Immature natural killer cell (primary cell): Measurements from ENCODE around the gene SORCS2. TPM values are rescaled to one million over a fixed set of nuclear protein-coding genes. Genes with fewer than 3 reads are reported as not detected.

ENCODE experiments used
- DNase-seq, 3 donors: peaks; one replicate each; pipeline ENCODE4 v3.0.0; 2022; ENCODE audit warnings: mixed read lengths in 1 of 3
- H3K27ac Mint-ChIP-seq, 6 donors: one replicate each; pipeline ENCODE4 v1.8.0; 2020; ENCODE audit warnings: mixed read lengths in 6 of 6, mild to moderate bottlenecking in 5 of 6, inconsistent platforms in 4 of 6, moderate library complexity in 3 of 6
- H3K27me3 Mint-ChIP-seq, 3 donors: one replicate each; pipeline ENCODE4 v1.8.0; 2020 to 2021; ENCODE audit warnings: low read depth in 3 of 3, mild to moderate bottlenecking in 3 of 3, mixed read lengths in 3 of 3, moderate library complexity in 3 of 3, inconsistent platforms in 1 of 3
- H3K36me3 Mint-ChIP-seq, 3 donors: one replicate each; pipeline ENCODE4 v1.8.0; 2020; ENCODE audit warnings: mixed read lengths in 3 of 3, inconsistent platforms in 2 of 3, mild to moderate bottlenecking in 2 of 3
- H3K4me1 Mint-ChIP-seq, 2 donors: one replicate each; pipeline ENCODE4 v1.8.0; 2020; ENCODE audit warnings: inconsistent platforms in 2 of 2, mild to moderate bottlenecking in 2 of 2, mixed read lengths in 2 of 2, moderate library complexity in 1 of 2
- H3K4me3 Mint-ChIP-seq, 5 donors: one replicate each; pipeline ENCODE4 v1.8.0; 2020; ENCODE audit warnings: mild to moderate bottlenecking in 5 of 5, mixed read lengths in 5 of 5, inconsistent platforms in 3 of 5, moderate library complexity in 3 of 5
- H3K9me3 Mint-ChIP-seq, 6 donors: one replicate each; pipeline ENCODE4 v1.8.0; 2020; ENCODE audit warnings: mild to moderate bottlenecking in 6 of 6, mixed read lengths in 6 of 6, inconsistent platforms in 4 of 6, moderate library complexity in 3 of 6
- polyA plus RNA-seq, 3 donors: library from polyadenylated mRNA; unstranded; fragments of 300-500 nt; fragmentation: Illumina TruSeq; gene quantifications; one replicate each; pipeline ENCODE4 v1.2.3, GENCODE V29; 2021

The SORCS2 gene
- polyA plus RNA-seq, 3 donors from 2014 or later: 0.04 to 0.16 TPM; not detected in 1

DNA sequence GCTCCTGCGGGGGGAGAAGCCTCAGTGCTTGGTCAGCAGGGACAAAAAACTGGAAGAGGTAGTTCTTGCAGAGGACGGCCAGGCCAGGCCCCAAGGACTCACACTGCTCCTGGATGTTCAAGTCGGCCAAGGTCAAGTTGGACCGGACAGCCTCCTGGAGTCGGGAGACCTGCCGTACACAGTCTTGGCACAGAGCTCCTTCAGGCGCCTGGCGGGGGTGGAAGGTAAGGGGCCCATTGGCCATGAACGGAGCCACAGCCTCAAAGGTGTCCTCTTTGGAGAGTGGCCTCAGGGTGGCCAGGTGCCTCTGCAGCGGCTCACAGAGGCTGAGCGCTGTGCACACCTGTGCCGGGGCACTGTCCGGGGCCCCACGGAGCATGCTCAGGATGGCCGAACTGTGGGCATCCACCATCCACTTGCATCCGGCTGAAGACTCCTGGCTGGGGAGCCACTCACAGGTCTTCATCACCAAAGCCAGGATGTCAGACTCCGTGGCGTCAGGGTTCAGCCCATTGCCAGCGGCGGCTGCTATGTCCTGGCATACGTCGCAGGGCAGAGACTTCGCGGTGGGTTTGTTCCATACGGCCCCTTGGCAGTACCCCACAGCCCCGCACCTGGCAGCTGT lies 241.9 kb downstream of the SORCS2 start:
- Mint-ChIP-seq H3K27ac (no peak overlapping the region), H3K4me1 (peaks cover 14 to 20% of the 10 kb centered on the region in 2 donors), H3K4me3 (no peak overlapping the region), H3K9me3 (no peaks in the 10 kb centered on the region), H3K36me3 (peaks cover 0 to 2% (median 0%) of the 10 kb centered on the region in 3 donors), H3K27me3 (peaks cover 5 to 24% (median 24%) of the 10 kb centered on the region in 3 donors)
- DNase-seq: no peak

DNA sequence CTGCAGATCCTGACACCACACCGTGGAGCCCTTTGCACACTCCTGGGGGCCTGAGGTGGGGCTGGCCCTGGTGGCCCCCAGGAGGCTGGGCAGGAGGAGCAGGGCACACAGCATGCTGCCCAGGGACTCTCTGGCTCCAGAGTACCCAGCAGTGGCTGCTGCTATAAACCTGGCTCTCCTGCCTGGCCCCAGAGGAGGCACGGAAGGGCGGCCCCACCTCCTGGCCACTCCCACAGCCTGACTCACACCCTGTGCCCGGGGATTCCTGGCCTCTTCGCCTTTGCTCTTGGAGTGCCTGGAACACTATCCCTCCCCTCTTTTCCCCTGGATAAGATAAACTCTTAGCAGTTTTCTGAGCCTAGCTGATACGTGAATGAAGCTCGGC lies 242.4 kb downstream of the SORCS2 start, which contains the start of gene PSAPL1:
TSS of gene PSAPL1 (minus strand) at position 165 of the 385 bp plus-strand sequence. CDS start at position 114, 51 bp downstream.
- Mint-ChIP-seq H3K27me3 (peaks cover 5 to 26% (median 26%) of the 10 kb centered on the region in 3 donors), H3K4me3 (peak within 1 kb of the TSS; percentile 22 to 84 (median 72))

DNA sequence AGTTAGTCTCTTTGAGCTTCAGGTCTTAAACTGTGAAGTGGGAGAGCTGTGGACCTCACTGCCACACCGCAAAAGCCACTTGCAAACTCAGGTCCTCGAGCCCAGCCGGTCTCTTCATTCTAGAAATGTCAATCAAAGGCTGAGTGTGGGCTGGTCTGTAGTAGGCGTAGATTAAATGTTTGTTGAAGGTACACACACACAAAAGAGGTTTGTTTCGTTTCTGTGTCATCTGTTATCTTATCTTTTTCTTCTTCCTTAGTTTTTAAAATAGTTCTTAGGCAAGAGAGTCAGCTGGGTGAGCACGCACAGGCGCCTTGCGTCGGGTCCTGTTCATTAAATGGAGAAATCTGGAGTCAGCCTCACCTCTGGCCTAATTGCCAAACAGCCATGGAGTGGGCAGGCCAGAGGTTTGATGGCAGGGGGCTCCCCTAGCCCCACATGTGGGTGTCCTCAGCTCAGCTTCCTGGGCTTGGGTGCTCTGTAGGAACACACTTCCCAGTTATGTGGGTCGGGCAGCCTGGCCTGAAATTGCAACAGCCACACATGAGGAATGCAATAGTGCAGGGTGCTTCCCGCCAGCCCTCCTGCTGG lies 243.2 kb downstream of the SORCS2 start:
- Mint-ChIP-seq H3K4me3 (peak overlapping the region; percentile 22 to 84 (median 72)), H3K4me1 (peaks cover 14 to 21% of the 10 kb centered on the region in 2 donors), H3K27me3 (peaks cover 3 to 26% (median 22%) of the 10 kb centered on the region in 3 donors), H3K9me3 (no peaks in the 10 kb centered on the region), H3K36me3 (peaks cover 0 to 4% (median 0%) of the 10 kb centered on the region in 3 donors), H3K27ac (peak overlapping the region in 5 of 6 donors; percentile 29 to 80 (median 62))
- peak; percentile 69 to 79 (median 77) for DNase-seq

More for the DNA sequence above, 242.4 kb downstream of the SORCS2 start, which contains the start of gene PSAPL1:
- peak within 1 kb of the TSS in 5 of 6 donors; percentile 29 to 80 (median 62) for H3K27ac Mint-ChIP-seq
- H3K4me1 Mint-ChIP-seq: peaks cover 14 to 21% of the 10 kb centered on the region in 2 donors
- H3K36me3 Mint-ChIP-seq: peaks cover 0 to 4% (median 0%) of the 10 kb centered on the region in 3 donors
- no peak for DNase-seq
- no peaks in the 10 kb centered on the region for H3K9me3 Mint-ChIP-seq

DNA sequence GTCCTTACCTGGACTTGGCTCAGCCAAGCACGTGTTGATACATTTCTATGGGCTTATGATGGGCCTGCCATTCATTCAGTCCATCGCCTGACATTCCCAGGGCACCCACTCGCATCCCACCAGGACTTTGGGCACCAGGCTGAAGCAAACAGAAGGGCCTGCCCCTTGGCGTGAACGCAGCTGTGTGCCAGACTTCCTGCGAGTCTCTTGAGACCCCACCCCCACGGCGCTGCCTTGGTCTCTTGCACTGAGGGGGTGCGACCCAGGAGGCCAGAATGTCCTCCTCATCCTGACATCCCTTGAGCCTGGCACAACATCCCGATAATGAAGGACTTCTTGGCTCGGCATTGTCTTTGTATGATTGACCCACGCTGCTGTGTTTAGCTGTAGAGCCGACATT lies 243.9 kb downstream of the SORCS2 start:
- Mint-ChIP-seq H3K9me3 (no peaks in the 10 kb centered on the region), H3K27me3 (peaks cover 4 to 27% (median 25%) of the 10 kb centered on the region in 3 donors), H3K4me1 (peaks cover 14 to 21% of the 10 kb centered on the region in 2 donors), H3K27ac (no peak overlapping the region), H3K36me3 (peaks cover 0 to 4% (median 0%) of the 10 kb centered on the region in 3 donors), H3K4me3 (peak overlapping the region in 1 of 5 donors; percentile 10)
- DNase-seq: no peak

DNA sequence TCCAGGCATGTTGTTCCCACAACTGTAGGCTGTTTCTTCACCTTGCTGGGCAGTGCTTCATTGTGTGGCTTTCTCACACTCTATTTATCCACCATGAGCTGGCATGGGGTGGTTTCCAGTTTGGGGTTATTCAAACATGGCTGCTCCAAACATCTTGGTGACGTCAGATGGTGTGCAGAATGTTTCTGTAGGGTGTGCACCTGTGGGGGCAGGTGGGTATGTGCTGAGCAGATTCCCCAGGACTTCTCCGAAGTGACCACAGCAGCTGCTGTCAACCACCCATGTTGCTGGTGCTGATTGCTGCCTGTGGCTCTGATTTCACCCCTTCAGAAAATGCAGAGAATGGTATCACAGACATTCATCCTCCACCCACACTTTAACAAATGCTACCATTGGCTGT lies 247.4 kb downstream of the SORCS2 start:
- Mint-ChIP-seq H3K9me3 (peaks cover 0 to 3% (median 0%) of the 10 kb centered on the region in 6 donors), H3K27ac (no peak overlapping the region), H3K36me3 (peaks cover 0 to 5% (median 4%) of the 10 kb centered on the region in 3 donors), H3K4me3 (no peak overlapping the region), H3K4me1 (peaks cover 20 to 29% of the 10 kb centered on the region in 2 donors), H3K27me3 (peaks cover 12 to 39% (median 27%) of the 10 kb centered on the region in 3 donors)
- no peak for DNase-seq

DNA sequence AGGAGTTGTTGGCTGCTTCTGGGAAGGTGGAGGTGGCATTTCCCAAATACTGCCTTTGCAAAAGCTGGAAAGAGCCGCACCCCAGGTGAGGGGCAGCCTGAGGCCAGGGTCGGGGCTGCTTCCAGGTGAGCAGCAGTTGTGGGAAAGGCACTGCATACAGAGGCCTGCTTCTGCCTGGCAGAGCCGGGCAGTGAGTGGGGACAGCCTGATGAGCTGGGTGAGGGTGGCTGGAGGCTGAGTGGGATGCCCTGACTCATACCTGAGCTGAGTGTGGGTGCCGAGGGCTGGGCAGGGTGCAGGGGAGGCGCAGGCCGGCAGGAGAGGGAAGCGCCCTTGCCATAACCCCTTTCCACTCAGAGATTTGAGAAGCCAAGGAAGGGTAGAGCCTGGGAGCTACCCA lies 248.9 kb downstream of the SORCS2 start:
- Mint-ChIP-seq H3K9me3 (peaks cover 0 to 3% (median 0%) of the 10 kb centered on the region in 6 donors), H3K27me3 (peaks cover 12 to 34% (median 24%) of the 10 kb centered on the region in 3 donors), H3K4me3 (no peak overlapping the region), H3K27ac (no peak overlapping the region), H3K4me1 (peaks cover 7 to 15% of the 10 kb centered on the region in 2 donors), H3K36me3 (peaks cover 0 to 5% (median 4%) of the 10 kb centered on the region in 3 donors)
- DNase-seq: no peak

DNA sequence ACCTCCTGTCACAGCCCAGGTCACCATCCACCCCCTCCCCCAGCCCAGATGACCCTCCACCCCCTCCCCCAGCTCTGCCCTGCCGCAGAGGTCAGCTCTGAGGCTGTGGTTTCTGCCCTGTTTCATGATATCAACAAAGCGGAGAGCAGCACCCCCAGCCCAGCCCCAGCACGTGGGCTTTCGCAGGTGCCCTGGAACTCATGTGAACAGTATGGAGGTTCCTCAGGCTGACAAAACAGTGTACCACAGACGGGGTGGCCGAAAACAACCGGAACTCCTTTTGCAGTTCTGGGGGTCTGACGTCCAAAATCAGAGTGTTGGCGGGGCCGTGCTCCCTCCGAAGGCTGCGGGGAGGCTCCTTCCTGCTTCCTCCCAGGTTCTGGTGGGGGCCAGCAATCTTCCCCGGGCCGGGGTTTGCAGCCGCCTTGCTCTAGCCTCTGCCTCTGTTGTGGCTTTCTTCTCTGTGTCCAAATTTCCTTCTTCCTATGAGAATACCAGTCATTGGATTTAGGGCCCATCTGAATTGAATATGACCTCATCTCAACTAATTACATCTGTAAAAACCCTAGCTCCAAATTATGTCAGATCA lies 250.3 kb downstream of the SORCS2 start:
- H3K27ac Mint-ChIP-seq: peak overlapping the region in 1 of 6 donors; percentile 33
- peaks cover 0 to 5% (median 4%) of the 10 kb centered on the region in 3 donors for H3K36me3 Mint-ChIP-seq
- H3K4me1 Mint-ChIP-seq: peaks cover 7 to 11% of the 10 kb centered on the region in 2 donors
- peaks cover 12 to 32% (median 21%) of the 10 kb centered on the region in 3 donors for H3K27me3 Mint-ChIP-seq
- H3K9me3 Mint-ChIP-seq: peaks cover 0 to 3% (median 0%) of the 10 kb centered on the region in 6 donors
- peak; percentile 21 to 34 (median 26) for DNase-seq
- H3K4me3 Mint-ChIP-seq: peak overlapping the region in 1 of 5 donors; percentile 46

DNA sequence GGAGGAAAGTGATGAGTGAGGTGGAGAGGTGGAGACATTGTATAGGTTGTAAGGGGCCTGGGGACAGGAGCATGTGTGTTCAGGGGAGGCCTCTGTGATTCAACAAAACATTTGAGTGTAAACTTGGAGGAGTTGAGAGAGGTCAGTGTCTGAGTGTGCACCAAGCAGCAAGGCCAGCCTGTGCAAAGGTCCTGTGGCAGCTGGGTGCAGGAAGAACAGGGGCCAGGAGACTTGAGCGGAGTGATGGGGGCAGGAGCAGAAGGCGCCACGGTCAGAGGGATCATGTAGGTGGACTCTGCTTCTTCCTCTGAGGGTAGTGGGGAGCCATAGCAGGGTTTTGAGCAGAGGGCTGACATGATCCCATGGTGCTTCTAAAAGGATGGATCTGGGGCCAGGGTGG lies 252.0 kb downstream of the SORCS2 start:
- Mint-ChIP-seq H3K4me3 (no peak overlapping the region), H3K9me3 (peaks cover 0 to 3% (median 0%) of the 10 kb centered on the region in 6 donors)
- no peak for DNase-seq

DNA sequence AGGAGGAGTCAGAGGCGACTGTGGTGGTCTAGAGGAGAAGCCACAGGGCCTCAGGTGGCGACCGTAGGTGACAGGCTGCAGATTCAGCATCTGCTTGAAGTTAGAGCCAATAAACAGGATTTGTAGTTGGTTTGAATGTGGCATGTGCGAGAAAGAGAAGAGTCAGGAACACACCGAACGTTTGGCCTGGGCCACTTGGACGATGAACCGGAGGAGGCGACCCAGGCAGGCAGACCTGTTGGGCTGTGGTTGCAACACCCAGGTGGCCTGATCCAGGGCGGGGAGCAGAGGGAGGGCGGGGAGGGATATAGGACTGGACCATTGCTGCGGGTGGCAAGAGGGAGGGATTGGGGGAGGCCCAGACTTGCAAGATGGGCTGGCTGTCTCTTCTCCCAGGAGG lies 252.4 kb downstream of the SORCS2 start:
- DNase-seq: no peak
- H3K4me1 Mint-ChIP-seq: peaks cover 7% of the 10 kb centered on the region in 2 donors
- peaks cover 0 to 3% (median 0%) of the 10 kb centered on the region in 6 donors for H3K9me3 Mint-ChIP-seq
- H3K4me3 Mint-ChIP-seq: no peak overlapping the region
- H3K27me3 Mint-ChIP-seq: peaks cover 10 to 18% (median 11%) of the 10 kb centered on the region in 3 donors
- no peak overlapping the region for H3K27ac Mint-ChIP-seq
- H3K36me3 Mint-ChIP-seq: peaks cover 0 to 5% (median 0%) of the 10 kb centered on the region in 3 donors

More for the DNA sequence above, 252.0 kb downstream of the SORCS2 start:
- Mint-ChIP-seq H3K4me1 (peaks cover 7 to 9% of the 10 kb centered on the region in 2 donors), H3K27me3 (peaks cover 10 to 20% (median 13%) of the 10 kb centered on the region in 3 donors), H3K27ac (no peak overlapping the region), H3K36me3 (peaks cover 0 to 5% (median 2%) of the 10 kb centered on the region in 3 donors)

DNA sequence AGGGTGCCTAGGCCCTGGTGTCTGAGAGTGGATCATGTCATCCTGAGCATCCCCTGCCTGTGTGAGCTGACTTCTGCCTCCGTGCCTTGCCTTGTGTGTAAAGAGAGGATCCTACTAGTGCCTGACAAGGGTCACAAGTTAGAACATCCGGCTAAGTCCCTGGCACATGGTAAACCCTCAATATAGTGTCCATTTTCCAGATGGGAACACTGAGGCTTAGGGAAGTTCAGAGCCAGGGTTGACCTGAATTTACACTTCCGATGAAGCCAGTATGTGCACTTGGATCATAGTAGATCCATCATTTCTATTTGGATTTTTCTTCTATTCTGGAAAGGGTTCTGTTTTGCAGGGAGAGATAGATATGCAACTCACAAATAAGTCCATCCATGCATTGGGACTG lies 254.9 kb downstream of the SORCS2 start:
- H3K27me3 Mint-ChIP-seq: peaks cover 6 to 12% (median 8%) of the 10 kb centered on the region in 3 donors

DNA sequence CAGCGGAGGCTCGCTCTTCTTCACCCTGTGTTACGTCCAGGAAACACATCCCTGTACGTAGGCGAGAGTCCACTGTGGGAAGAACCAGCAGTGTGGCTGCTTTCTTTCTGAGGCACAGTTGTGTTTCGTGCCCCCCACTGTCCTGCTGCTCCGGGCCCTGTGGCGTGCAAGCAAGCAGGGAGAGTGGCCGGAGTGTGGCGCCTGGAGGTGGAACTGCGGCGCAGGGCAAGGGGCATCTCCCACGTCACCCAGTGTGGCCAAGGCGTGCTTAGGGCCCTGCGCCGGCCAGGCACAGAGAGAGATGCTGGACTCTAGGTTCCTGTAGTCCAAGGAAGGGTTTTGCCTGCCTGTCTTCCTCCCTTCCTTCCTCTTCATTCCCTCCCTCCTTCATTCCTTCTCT lies 255.7 kb downstream of the SORCS2 start:
- peaks cover 0 to 5% (median 0%) of the 10 kb centered on the region in 3 donors for H3K36me3 Mint-ChIP-seq
- peaks cover 1 to 2% of the 10 kb centered on the region in 2 donors for H3K4me1 Mint-ChIP-seq
- H3K9me3 Mint-ChIP-seq: peaks cover 0 to 3% (median 0%) of the 10 kb centered on the region in 6 donors
- DNase-seq: no peak
- H3K4me3 Mint-ChIP-seq: no peak overlapping the region
- H3K27ac Mint-ChIP-seq: no peak overlapping the region
- H3K27me3 Mint-ChIP-seq: peaks cover 4 to 9% (median 6%) of the 10 kb centered on the region in 3 donors

More for the DNA sequence above, 254.9 kb downstream of the SORCS2 start:
- DNase-seq: no peak
- Mint-ChIP-seq H3K27ac (no peak overlapping the region), H3K9me3 (peaks cover 0 to 3% (median 0%) of the 10 kb centered on the region in 6 donors), H3K36me3 (peaks cover 0 to 5% (median 0%) of the 10 kb centered on the region in 3 donors), H3K4me3 (no peak overlapping the region), H3K4me1 (peaks cover 7% of the 10 kb centered on the region in 2 donors)

DNA sequence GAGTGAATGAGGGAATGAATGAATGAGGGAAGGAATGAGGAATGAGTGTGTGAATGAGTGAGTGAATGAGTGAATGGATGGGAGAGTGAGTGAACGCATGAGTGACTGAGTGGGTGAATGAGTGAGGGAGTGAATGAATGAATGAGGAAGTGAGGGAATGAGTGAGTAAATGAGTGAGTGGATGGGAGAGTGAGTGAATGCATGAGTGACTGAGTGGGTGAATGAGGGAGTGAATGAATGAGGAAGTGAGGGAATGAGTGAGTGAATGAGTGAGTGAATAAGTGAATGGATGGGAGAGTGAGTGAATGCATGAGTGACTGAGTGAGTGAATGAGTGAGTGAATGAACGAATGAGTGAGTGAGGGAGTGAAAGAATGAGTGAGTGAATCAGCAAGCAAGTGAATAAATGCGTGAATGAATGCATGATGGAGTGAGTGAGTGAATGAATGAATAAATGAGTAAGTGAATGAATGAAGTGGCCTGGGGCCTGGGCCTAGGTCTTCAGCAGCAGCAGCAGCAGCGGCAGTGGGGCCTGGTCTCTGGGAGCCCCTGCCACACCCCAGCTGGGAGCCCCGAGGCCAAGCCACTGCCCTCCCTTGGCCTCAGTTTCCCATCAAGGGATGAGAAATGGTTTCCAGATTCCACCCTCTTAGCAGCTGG lies 258.6 kb downstream of the SORCS2 start:
- Mint-ChIP-seq H3K27ac (no peak overlapping the region), H3K4me3 (no peak overlapping the region), H3K36me3 (no peaks in the 10 kb centered on the region), H3K4me1 (no peaks in the 10 kb centered on the region), H3K27me3 (peaks cover 0 to 5% (median 0%) of the 10 kb centered on the region in 3 donors), H3K9me3 (no peaks in the 10 kb centered on the region)
- no peak for DNase-seq

DNA sequence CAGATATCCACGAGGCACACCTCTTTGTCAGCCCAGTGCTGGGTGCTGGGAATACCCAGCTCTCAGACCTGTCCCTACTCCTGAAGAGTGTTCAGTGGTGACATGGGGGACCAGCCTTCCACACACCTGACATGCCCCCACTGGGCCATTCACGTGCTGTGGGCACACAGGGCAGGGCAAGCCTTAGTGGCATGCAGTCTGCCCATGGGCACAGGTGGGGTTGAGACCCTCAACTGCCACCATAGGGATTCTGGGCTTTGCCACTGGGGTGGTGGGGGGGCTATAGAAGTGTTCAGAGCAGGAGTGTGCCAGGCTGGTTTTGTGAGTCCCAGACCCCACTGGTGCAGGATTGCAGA lies 259.1 kb downstream of the SORCS2 start:
- H3K27ac Mint-ChIP-seq: no peak overlapping the region
- peaks cover 0 to 5% (median 0%) of the 10 kb centered on the region in 3 donors for H3K27me3 Mint-ChIP-seq
- H3K36me3 Mint-ChIP-seq: no peaks in the 10 kb centered on the region
- H3K4me1 Mint-ChIP-seq: no peaks in the 10 kb centered on the region
- H3K9me3 Mint-ChIP-seq: no peaks in the 10 kb centered on the region
- DNase-seq: no peak
- no peak overlapping the region for H3K4me3 Mint-ChIP-seq
